Parathyroid adenoma (tissue), 2 donors: ENCODE results near the gene AGAP1.

Experiments used
- H2AFZ ChIP-seq: fragments of 300-600 bp; sonication (generic); one replicate; pipeline ENCODE4 v1.7.0; 2017; ENCODE audit warnings: antibody characterized with exemption, mild to moderate bottlenecking
- H3K27ac ChIP-seq: fragments of 300-600 bp; sonication (generic); one replicate; pipeline ENCODE4 v1.7.0; 2017
- H3K27me3 ChIP-seq: fragments of 300-600 bp; sonication (generic); one replicate; pipeline ENCODE4 v1.7.0; 2017; ENCODE audit warnings: low read length; ENCODE audit not compliant: control insufficient read depth, insufficient read depth
- H3K36me3 ChIP-seq: fragments of 300-600 bp; sonication (generic); one replicate; pipeline ENCODE4 v1.7.0; 2017; ENCODE audit warnings: low read length; ENCODE audit not compliant: control insufficient read depth, insufficient read depth
- H3K4me1 ChIP-seq: fragments of 300-600 bp; sonication (generic); one replicate; pipeline ENCODE4 v1.7.0; 2017; ENCODE audit warnings: control low read depth
- H3K4me2 ChIP-seq: fragments of 300-600 bp; sonication (generic); one replicate; pipeline ENCODE4 v1.7.0; 2017; ENCODE audit warnings: low read length
- H3K4me3 ChIP-seq: fragments of 300-600 bp; sonication (generic); one replicate; pipeline ENCODE4 v1.7.0; 2017; ENCODE audit warnings: low read depth, low read length
- H3K79me2 ChIP-seq: fragments of 300-600 bp; sonication (generic); one replicate; pipeline ENCODE4 v1.7.0; 2017; ENCODE audit warnings: control low read depth
- H3K9ac ChIP-seq: fragments of 300-600 bp; sonication (generic); one replicate; pipeline ENCODE4 v1.7.0; 2017; ENCODE audit warnings: mild to moderate bottlenecking
- H3K9me3 ChIP-seq: fragments of 300-600 bp; sonication (generic); one replicate; pipeline ENCODE4 v1.7.0; 2017; ENCODE audit warnings: low read length; ENCODE audit not compliant: control insufficient read depth
- TF ChIP-seq, protein P1 (sequence below): fragments of 300-600 bp; sonication (generic); IDR thresholded peaks from one replicate; pipeline ENCODE4 v1.7.0; 2017; ENCODE audit warnings: antibody characterized with exemption, mild to moderate bottlenecking
- donor health status: primary hyperparathyroidism.

AGAP1 gene

DNA sequence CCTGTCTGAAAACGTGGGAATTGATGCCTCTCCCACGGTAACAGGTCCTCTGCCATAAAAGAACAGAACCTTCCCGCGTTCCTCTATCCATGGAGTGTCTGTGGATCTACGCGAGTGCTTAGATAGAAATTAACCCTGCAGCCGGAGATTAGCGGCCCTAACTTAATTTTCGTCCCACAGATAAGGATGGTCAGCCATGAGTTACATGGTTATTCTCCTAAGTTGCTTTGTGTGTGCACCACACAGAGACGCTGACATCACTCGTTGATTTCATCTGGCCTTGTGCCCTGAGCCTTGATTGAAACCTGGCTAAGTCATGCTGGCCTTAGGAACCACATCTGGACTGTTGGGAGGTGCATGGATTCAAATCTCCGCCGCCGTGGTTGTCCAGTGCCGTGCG lies 542.2 kb downstream of the AGAP1 start:
- Histone ChIP-seq H3K4me2 (no peak overlapping the region), H3K27ac (no peak overlapping the region), H3K4me3 (no peak overlapping the region), H3K9me3 (no peaks in the 10 kb centered on the region), H3K9ac (no peak overlapping the region), H2AFZ (no peak overlapping the region), H3K36me3 (no peaks in the 10 kb centered on the region), H3K4me1 (peaks cover 3% of the 10 kb centered on the region), H3K27me3 (no peaks in the 10 kb centered on the region), H3K79me2 (no peaks in the 10 kb centered on the region)
- TF ChIP-seq, protein P1, sequence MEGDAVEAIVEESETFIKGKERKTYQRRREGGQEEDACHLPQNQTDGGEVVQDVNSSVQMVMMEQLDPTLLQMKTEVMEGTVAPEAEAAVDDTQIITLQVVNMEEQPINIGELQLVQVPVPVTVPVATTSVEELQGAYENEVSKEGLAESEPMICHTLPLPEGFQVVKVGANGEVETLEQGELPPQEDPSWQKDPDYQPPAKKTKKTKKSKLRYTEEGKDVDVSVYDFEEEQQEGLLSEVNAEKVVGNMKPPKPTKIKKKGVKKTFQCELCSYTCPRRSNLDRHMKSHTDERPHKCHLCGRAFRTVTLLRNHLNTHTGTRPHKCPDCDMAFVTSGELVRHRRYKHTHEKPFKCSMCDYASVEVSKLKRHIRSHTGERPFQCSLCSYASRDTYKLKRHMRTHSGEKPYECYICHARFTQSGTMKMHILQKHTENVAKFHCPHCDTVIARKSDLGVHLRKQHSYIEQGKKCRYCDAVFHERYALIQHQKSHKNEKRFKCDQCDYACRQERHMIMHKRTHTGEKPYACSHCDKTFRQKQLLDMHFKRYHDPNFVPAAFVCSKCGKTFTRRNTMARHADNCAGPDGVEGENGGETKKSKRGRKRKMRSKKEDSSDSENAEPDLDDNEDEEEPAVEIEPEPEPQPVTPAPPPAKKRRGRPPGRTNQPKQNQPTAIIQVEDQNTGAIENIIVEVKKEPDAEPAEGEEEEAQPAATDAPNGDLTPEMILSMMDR: no peak

DNA sequence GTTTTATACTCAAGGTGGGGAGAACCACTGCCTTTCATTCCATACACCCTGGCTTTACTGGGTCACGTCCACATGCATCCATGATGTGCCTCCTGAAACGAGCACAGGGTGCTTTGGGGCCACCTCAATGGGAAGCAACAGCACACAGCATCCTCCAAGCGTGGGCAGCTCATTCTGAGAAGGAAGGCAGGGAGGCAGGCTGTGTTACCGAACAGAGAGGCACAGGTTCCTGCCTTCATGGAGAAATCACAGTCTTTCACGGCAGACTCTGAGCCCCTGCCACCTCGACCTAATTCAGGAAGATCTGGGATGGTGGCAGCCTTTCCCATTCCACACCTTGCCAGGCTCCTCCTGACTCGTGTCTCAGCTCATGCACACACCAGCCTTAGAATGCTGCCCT lies 544.3 kb downstream of the AGAP1 start:
- TF ChIP-seq, protein P1: no peak
- H3K27me3 ChIP-seq: no peaks in the 10 kb centered on the region
- H3K4me1 ChIP-seq: peaks cover 3% of the 10 kb centered on the region
- no peaks in the 10 kb centered on the region for H3K9me3 ChIP-seq
- H3K36me3 ChIP-seq: no peaks in the 10 kb centered on the region
- H3K27ac ChIP-seq: no peak overlapping the region
- H3K4me2 ChIP-seq: no peak overlapping the region
- no peak overlapping the region for H3K9ac ChIP-seq
- H3K79me2 ChIP-seq: no peaks in the 10 kb centered on the region
- H2AFZ ChIP-seq: no peak overlapping the region
- H3K4me3 ChIP-seq: no peak overlapping the region

DNA sequence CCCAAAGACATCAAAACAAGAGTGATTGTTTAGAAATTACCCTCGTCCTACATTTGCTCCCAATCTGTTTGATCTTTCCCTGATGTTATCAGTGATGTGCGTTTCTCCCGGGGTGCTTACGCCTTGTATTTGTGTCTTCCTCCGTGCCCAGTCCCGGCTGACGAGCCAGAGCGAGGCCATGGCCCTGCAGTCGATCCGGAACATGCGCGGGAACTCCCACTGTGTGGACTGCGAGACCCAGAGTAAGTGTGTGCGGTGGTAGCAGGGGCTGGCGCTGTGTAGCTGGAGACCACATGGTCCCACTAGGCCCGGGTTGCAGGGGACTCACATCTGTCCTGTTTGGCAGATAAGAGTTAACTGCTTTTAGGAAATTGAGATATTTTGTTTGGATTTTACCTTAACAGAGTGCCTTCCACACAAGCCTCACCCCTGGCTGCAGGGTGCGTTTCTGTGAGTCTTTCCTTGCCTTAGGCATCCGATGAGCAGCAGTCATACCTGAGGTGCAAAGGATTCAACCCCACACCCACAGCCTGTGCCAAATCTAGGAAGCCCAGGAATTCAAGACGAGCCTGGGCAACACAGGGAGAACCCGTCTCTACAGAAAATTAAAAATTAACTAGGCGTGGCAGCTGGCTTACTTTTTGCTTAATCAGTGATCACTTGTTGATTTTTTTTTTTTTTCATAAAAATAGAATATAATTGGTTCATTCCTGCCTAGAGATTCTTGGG lies 546.9 kb downstream of the AGAP1 start:
- TF ChIP-seq, protein P1: no peak
- H3K36me3 ChIP-seq: no peaks in the 10 kb centered on the region
- no peak overlapping the region for H3K9ac ChIP-seq
- H3K4me3 ChIP-seq: no peak overlapping the region
- H3K27me3 ChIP-seq: no peaks in the 10 kb centered on the region
- peaks cover 3% of the 10 kb centered on the region for H3K4me1 ChIP-seq
- H3K9me3 ChIP-seq: no peaks in the 10 kb centered on the region
- no peak overlapping the region for H3K4me2 ChIP-seq
- no peak overlapping the region for H3K27ac ChIP-seq
- H3K79me2 ChIP-seq: no peaks in the 10 kb centered on the region
- H2AFZ ChIP-seq: no peak overlapping the region

DNA sequence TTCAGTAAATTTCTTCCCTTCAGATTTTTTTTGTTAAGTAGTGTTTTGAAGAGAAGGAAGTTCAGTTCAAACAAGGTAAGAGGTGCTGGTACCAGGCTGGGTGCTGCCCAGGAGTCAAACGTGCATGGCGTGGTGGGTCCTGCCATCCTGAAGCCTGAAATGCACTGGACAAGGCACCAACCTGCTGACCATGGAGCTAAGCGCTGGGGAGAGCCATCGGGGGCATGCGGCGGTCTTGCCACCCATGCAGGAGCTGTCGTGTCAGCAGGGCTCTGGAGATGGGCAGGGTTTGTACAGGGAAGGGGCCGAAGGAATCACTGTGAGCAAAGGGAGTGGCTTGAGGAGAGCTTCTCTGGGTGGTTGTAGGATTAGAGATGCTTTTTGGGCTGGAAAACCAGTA lies 547.8 kb downstream of the AGAP1 start:
- Histone ChIP-seq H3K36me3 (no peaks in the 10 kb centered on the region), H3K27ac (no peak overlapping the region), H3K79me2 (no peaks in the 10 kb centered on the region), H3K9ac (no peak overlapping the region), H3K4me3 (no peak overlapping the region), H2AFZ (no peak overlapping the region), H3K4me2 (no peak overlapping the region), H3K27me3 (no peaks in the 10 kb centered on the region), H3K9me3 (no peaks in the 10 kb centered on the region), H3K4me1 (peaks cover 3% of the 10 kb centered on the region)
- TF ChIP-seq, protein P1: no peak

DNA sequence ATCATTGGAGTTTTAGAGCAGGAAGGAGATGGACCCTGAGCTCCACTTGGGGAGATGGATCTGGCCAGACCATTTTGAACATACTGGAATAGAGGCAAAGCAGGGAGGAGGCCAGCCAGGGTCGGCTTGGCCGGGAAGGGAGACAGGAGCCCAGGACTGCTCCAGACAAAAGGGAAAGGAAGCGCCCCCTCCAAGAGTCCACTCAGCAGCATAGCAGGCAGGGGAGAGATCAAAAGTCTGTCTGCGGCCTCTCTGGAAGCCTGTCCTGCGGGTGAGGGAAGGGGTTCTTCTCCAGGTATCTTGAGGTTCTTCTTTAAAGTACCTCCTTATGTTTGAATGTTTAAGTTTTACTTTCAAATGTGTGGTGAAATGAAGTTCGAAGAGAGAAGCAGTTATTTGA lies 548.2 kb downstream of the AGAP1 start:
- H3K4me1 ChIP-seq: peaks cover 3% of the 10 kb centered on the region
- no peak overlapping the region for H3K4me2 ChIP-seq
- TF ChIP-seq, protein P1: no peak
- H3K27me3 ChIP-seq: no peaks in the 10 kb centered on the region
- no peaks in the 10 kb centered on the region for H3K9me3 ChIP-seq
- no peak overlapping the region for H3K9ac ChIP-seq
- H3K27ac ChIP-seq: no peak overlapping the region
- H2AFZ ChIP-seq: no peak overlapping the region
- no peak overlapping the region for H3K4me3 ChIP-seq
- no peaks in the 10 kb centered on the region for H3K36me3 ChIP-seq
- H3K79me2 ChIP-seq: no peaks in the 10 kb centered on the region
